Esophagus squamous epithelium (tissue), 5 donors: ENCODE data around the gene BASP1. TPM values are rescaled to one million over a fixed set of nuclear protein-coding genes. Genes with fewer than 3 reads are reported as not detected.
A peak's percentile ranks its signal among the peaks of the same experiment; 100 is the strongest.

Experiments used
- DNase-seq: peaks from one replicate; lab custom pipeline; 2025; lab: John Stamatoyannopoulos, UW
- H3K27ac ChIP-seq, 4 donors: fragments of 200-600 bp; sonication (generic); one replicate each; pipeline ENCODE4 v1.5.1; 2016 to 2019; ENCODE audit warnings: mild to moderate bottlenecking in 1 of 4
- H3K27me3 ChIP-seq, 4 donors: fragments of 200-600 bp; sonication (generic); 1 replicate in 3 of 4; 2 replicates in 1 of 4; pipeline versions ENCODE4 v1.5.1 to v1.6.0; 2017 to 2021; ENCODE audit warnings: antibody characterized with exemption in 1 of 4
- H3K36me3 ChIP-seq, 3 donors: fragments of 200-600 bp; sonication (generic); one replicate each; pipeline ENCODE4 v1.5.1; 2016 to 2019
- H3K4me1 ChIP-seq, 3 donors: fragments of 200-600 bp; sonication (generic); one replicate each; pipeline ENCODE4 v1.5.1; 2017 to 2019
- H3K4me3 ChIP-seq, 4 donors: fragments of 200-600 bp; sonication (generic); 1 replicate in 3 of 4; 2 replicates in 1 of 4; pipeline ENCODE4 v1.5.1; 2016 to 2019; ENCODE audit warnings: mild to moderate bottlenecking in 2 of 4, moderate library complexity in 1 of 4
- H3K9me3 ChIP-seq, 3 donors: fragments of 200-600 bp; sonication (generic); one replicate each; pipeline ENCODE4 v1.5.1; 2016 to 2019
- POLR2A ChIP-seq, 4 donors: fragments of 450-650 bp; IDR thresholded peaks; one replicate each; pipeline ENCODE4 v1.6.1; 2017; ENCODE audit warnings: antibody characterized with exemption in 4 of 4, mild to moderate bottlenecking in 4 of 4, moderate library complexity in 3 of 4
- WGBS, 2 donors: methylation state at CpG; one replicate each; pipeline ENCODE4 v1.1.5; 2018; 5-methylcytosine and 5-hydroxymethylcytosine counted together
- intact Hi-C: fragments of 100-400 bp; cut with DNase I; formaldehyde crosslinking; loops from one replicate; pipeline ENCODE4 v1.15.0; 2022
- total RNA-seq, 4 donors: library from RNA; depleted of rRNA; stranded (reverse); fragments of >200 nt; gene quantifications; one replicate each; pipeline ENCODE4 v1.1.0, GENCODE V29; 2016
- TF ChIP-seq, protein P1 (sequence below), 6 experiments: fragments of 450-650 bp in 4 of 6; fragments of 200-600 bp in 2 of 6; sonication (generic) in 2 of 6; IDR thresholded peaks; one replicate each; pipeline ENCODE4 v1.5.1; 2016 to 2019; ENCODE audit warnings: antibody characterized with exemption in 6 of 6, mild to moderate bottlenecking in 4 of 6, moderate library complexity in 4 of 6
- donor health status: DM: yes; HTN: yes; CAD: no.

BASP1 gene
- total RNA-seq, 4 donors from 2014 or later, result 5.2 to 16.7 (median 13.6) TPM

DNA sequence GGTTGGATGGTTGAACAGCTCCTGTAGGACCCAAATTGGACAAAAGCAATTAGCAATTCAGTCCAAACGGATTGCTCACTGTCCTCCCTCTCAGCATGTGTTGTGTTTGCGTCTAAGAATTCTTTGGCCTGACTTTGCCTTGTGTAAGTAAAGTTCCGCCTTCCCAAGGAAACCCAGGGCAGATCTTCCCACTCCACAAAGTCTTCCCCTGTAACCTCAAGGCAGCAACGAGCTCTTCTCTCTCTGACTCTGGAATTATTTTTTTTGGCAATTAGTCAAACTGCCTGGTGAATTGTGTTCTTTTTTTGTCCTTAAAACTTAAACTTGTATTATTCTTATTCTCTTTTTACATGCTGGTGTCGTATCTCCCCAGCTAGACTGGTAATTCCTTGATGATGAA is 20.7 kb upstream of the BASP1 start:
- H3K4me3 ChIP-seq, result no peak overlapping the region
- H3K4me1 ChIP-seq, result no peaks in the 10 kb centered on the region
- no peak overlapping the region for H3K27ac ChIP-seq
- peaks cover 0 to 10% (median 0%) of the 10 kb centered on the region in 4 donors for H3K27me3 ChIP-seq
- WGBS, 2 donors, result 64 to 69% methylated on average over 5 of the region's 5 CpGs
- no peak for TF ChIP-seq POLR2A (IDR thresholded peaks at IDR 0.05)
- TF ChIP-seq, protein P1, sequence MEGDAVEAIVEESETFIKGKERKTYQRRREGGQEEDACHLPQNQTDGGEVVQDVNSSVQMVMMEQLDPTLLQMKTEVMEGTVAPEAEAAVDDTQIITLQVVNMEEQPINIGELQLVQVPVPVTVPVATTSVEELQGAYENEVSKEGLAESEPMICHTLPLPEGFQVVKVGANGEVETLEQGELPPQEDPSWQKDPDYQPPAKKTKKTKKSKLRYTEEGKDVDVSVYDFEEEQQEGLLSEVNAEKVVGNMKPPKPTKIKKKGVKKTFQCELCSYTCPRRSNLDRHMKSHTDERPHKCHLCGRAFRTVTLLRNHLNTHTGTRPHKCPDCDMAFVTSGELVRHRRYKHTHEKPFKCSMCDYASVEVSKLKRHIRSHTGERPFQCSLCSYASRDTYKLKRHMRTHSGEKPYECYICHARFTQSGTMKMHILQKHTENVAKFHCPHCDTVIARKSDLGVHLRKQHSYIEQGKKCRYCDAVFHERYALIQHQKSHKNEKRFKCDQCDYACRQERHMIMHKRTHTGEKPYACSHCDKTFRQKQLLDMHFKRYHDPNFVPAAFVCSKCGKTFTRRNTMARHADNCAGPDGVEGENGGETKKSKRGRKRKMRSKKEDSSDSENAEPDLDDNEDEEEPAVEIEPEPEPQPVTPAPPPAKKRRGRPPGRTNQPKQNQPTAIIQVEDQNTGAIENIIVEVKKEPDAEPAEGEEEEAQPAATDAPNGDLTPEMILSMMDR (IDR thresholded peaks at IDR 0.05), result no peak
- DNase-seq, result no peak
- H3K36me3 ChIP-seq, result no peaks in the 10 kb centered on the region
- H3K9me3 ChIP-seq, result peaks cover 0 to 6% (median 4%) of the 10 kb centered on the region in 3 donors
- intact Hi-C loops, result no loop called here

DNA sequence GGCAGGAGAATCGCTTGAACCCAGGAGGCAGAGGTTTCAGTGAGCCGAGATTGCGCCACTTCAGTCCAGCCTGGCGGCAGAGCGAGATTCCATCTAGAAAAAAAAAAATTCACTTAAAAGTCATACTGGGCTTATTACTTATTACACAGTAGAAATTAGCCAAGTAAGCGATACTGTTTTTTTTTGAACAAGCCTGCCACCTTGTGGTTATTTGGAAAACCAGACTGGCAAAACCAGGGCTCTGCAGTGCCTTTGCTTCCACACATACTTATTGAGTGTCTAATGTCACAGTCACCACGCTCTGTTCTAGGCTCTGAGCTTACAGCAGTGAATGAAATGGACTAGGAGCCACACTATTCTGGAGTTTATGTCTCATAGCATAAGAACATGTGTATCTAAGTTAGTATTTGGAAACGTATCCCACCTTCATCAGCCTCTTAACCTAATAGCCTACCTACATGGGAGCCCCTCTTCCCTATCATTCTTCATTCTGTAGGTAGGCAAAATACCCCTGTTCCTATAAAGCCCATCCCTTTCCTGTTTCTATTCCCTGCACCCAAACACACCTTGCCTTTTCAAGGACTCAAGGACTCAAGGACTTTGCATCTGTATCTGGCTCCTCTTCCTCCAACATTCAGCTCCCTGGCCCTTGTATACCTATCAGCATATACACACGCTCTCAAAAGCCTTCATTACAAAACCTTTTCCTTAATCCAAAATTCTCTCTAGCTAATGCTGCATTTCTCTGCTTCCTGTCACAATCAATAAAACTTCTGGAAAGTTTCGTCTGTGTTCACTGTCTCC is 13.9 kb upstream of the BASP1 start:
- no peak for DNase-seq
- Histone ChIP-seq H3K9me3 (no peaks in the 10 kb centered on the region), H3K4me1 (no peaks in the 10 kb centered on the region), H3K27ac (no peak overlapping the region), H3K27me3 (peaks cover 0 to 47% (median 0%) of the 10 kb centered on the region in 4 donors), H3K36me3 (no peaks in the 10 kb centered on the region), H3K4me3 (no peak overlapping the region)
- WGBS, 2 donors, result 27 to 29% methylated on average over 10 of the region's 10 CpGs
- intact Hi-C loops, result no loop called here
- TF ChIP-seq POLR2A (IDR thresholded peaks at IDR 0.05), result no peak
- TF ChIP-seq, protein P1 (IDR thresholded peaks at IDR 0.05), result peak; percentile 30 to 67 (median 56)

DNA sequence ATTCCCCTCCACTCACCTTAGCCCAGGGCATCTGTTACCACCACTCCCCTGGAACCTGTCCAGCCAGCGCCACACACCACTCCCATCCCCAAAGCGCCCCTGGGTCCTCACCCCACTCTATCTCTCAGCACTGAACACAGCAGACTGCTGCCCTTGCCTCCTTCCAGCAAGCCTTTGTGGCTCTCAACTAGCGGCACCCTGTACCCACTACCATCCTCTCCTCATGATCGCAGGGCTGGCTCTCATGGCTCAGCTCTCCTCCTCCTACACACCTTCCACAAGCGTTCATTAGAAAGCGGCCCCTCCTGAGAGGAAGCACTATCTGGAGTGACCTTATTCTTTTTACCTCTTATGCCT is 13.3 kb upstream of the BASP1 start:
- Histone ChIP-seq H3K9me3 (no peaks in the 10 kb centered on the region), H3K27ac (no peak overlapping the region), H3K36me3 (no peaks in the 10 kb centered on the region), H3K27me3 (peaks cover 0 to 47% (median 0%) of the 10 kb centered on the region in 4 donors), H3K4me3 (no peak overlapping the region), H3K4me1 (no peaks in the 10 kb centered on the region)
- intact Hi-C loops, result no loop called here
- WGBS, 2 donors, result 46 to 57% methylated on average over 6 of the region's 6 CpGs
- TF ChIP-seq, protein P1 (IDR thresholded peaks at IDR 0.05), result no peak
- TF ChIP-seq POLR2A (IDR thresholded peaks at IDR 0.05), result no peak
- DNase-seq, result no peak

DNA sequence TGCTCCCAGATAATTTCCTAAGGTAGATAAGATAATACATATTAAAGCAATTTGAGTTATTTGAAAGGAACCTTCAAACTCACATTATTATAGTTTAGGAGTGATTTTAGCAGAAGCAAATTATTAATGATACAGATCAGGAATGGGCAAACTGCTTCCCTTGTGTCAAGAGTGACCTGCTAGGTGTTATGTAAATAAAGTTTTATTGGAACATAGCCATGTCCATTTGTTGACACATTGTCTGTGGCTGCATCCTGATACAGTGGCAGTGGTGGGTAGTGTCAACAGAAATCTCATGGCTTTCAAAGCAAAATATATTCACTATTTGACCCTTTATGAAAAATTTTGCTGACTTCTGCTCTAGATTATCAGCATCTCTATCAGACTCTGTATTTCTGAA is 11.4 kb upstream of the BASP1 start:
- no peaks in the 10 kb centered on the region for H3K9me3 ChIP-seq
- TF ChIP-seq POLR2A (IDR thresholded peaks at IDR 0.05), result no peak
- TF ChIP-seq, protein P1 (IDR thresholded peaks at IDR 0.05), result no peak
- H3K36me3 ChIP-seq, result no peaks in the 10 kb centered on the region
- no peaks in the 10 kb centered on the region for H3K4me1 ChIP-seq
- H3K27me3 ChIP-seq, result peaks cover 0 to 49% (median 0%) of the 10 kb centered on the region in 4 donors
- no peak overlapping the region for H3K4me3 ChIP-seq
- intact Hi-C loops, result no loop called here
- no peak overlapping the region for H3K27ac ChIP-seq
- DNase-seq, result no peak

DNA sequence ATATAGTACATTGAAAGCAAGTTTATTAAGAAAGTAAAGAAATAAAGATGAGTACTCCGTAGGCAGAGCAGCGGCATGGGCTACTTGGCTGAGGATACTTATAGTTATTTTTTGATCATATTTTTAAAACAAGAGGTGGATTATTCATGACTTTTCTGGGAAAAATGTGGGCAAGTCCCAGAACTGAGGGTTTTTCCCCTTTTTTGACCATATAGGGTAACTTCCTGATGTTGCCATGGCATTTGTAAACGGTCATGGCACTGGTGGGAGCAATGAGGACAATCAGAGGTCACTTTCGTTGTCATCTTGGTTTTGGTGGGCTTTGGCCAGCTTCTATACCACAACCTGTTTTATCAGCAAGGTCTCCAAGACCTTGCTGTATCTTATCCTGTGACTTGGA is 5.2 kb upstream of the BASP1 start:
- H3K27ac ChIP-seq, result no peak overlapping the region
- H3K4me3 ChIP-seq, result no peak overlapping the region
- WGBS, 2 donors, result 64 to 69% methylated on average over 4 of the region's 4 CpGs
- DNase-seq, result no peak
- TF ChIP-seq POLR2A (IDR thresholded peaks at IDR 0.05), result no peak
- TF ChIP-seq, protein P1 (IDR thresholded peaks at IDR 0.05), result no peak
- peaks cover 6 to 10% (median 8%) of the 10 kb centered on the region in 3 donors for H3K4me1 ChIP-seq
- no peaks in the 10 kb centered on the region for H3K36me3 ChIP-seq
- H3K9me3 ChIP-seq, result no peaks in the 10 kb centered on the region
- H3K27me3 ChIP-seq, result peaks cover 0 to 26% (median 2%) of the 10 kb centered on the region in 4 donors
- intact Hi-C loops, result no loop called here
